ENCODE results near the gene PIK3R1.

PIK3R1 gene

GRCh38 chr5:68246802-68247201 lies 31.2 kb downstream of the PIK3R1 start:
- no peak for TF ChIP-seq TAF1 (IDR thresholded peaks at IDR 0.05; ENCODE audit: borderline replicate concordance, low read depth, low read length)
- TF ChIP-seq POLR2A (IDR thresholded peaks at IDR 0.05; ENCODE audit: low read depth, low read length): no peak
- no peak for TF ChIP-seq POLR2AphosphoS5 (IDR thresholded peaks at IDR 0.05; ENCODE audit: low read depth, low read length)
- no peak for DNase-seq (ENCODE audit: insufficient read length)
- no peak for FAIRE-seq

DNA sequence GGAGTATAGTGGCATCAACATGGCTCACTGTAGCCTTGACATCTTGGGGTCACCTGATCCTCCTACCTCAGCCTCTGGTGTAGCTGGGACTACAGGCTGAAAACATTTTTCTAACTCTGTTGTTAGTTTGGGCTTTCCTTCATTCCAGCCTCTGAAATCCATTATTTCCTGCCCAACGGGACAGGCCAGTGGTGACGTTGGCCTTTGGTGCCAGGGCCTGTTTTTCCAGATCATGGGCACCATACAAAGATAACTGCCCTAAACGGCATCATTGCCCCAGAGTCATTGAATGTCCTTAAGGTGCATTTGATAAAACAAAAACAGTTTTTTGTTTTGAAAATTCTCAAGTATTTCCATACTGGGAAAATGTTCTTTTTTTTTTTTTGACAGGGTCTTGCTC lies 32.1 kb downstream of the PIK3R1 start:
- TF ChIP-seq TAF1 (IDR thresholded peaks at IDR 0.05; ENCODE audit: borderline replicate concordance, low read depth, low read length) (no peak), POLR2AphosphoS5 (IDR thresholded peaks at IDR 0.05; ENCODE audit: low read depth, low read length) (no peak), POLR2A (IDR thresholded peaks at IDR 0.05; ENCODE audit: low read depth, low read length) (no peak)
- DNase-seq (ENCODE audit: insufficient read length) (no peak), FAIRE-seq (no peak)

- DNase-seq (ENCODE audit: insufficient read length) (no peak), FAIRE-seq (no peak)
- TF ChIP-seq TAF1 (IDR thresholded peaks at IDR 0.05; ENCODE audit: borderline replicate concordance, low read depth, low read length): no peak
- no peak for TF ChIP-seq POLR2AphosphoS5 (IDR thresholded peaks at IDR 0.05; ENCODE audit: low read depth, low read length)
- no peak for TF ChIP-seq POLR2A (IDR thresholded peaks at IDR 0.05; ENCODE audit: low read depth, low read length)
These were observed 33.3 kb downstream of the PIK3R1 start for GRCh38 chr5:68248896-68249295.

- no peak for TF ChIP-seq TAF1 (IDR thresholded peaks at IDR 0.05; ENCODE audit: borderline replicate concordance, low read depth, low read length)
- no peak for TF ChIP-seq POLR2A (IDR thresholded peaks at IDR 0.05; ENCODE audit: low read depth, low read length)
- TF ChIP-seq POLR2AphosphoS5 (IDR thresholded peaks at IDR 0.05; ENCODE audit: low read depth, low read length): no peak
- FAIRE-seq (no peak), DNase-seq (ENCODE audit: insufficient read length) (no peak)
These were observed 34.0 kb downstream of the PIK3R1 start for GRCh38 chr5:68249520-68249919.

GRCh38 chr5:68250661-68251298 lies 35.2 kb downstream of the PIK3R1 start:
- TF ChIP-seq TAF1 (IDR thresholded peaks at IDR 0.05; ENCODE audit: borderline replicate concordance, low read depth, low read length) (no peak), POLR2AphosphoS5 (IDR thresholded peaks at IDR 0.05; ENCODE audit: low read depth, low read length) (no peak), POLR2A (IDR thresholded peaks at IDR 0.05; ENCODE audit: low read depth, low read length) (no peak)
- no peak for DNase-seq (ENCODE audit: insufficient read length)
- no peak for FAIRE-seq

DNA sequence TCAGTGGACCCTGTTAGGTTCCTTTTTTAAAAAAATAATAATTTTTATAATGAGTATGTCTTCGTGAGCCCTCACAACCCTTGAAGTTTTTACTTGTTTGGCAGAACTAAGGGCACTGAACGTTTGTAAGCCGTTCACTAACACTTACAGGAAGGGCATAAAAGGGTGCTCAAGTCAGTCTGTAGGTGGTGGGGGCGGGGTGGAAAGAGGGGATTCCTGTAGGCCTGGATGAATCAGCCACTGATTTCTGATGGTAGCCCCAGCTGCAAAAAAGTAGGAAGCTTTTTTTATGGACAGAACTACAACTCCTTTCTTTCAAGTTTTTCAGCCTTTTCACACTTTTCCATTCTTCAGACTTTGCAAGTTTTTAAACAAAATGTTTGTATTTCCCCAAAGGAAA lies 35.8 kb downstream of the PIK3R1 start:
- no peak for FAIRE-seq

DNA sequence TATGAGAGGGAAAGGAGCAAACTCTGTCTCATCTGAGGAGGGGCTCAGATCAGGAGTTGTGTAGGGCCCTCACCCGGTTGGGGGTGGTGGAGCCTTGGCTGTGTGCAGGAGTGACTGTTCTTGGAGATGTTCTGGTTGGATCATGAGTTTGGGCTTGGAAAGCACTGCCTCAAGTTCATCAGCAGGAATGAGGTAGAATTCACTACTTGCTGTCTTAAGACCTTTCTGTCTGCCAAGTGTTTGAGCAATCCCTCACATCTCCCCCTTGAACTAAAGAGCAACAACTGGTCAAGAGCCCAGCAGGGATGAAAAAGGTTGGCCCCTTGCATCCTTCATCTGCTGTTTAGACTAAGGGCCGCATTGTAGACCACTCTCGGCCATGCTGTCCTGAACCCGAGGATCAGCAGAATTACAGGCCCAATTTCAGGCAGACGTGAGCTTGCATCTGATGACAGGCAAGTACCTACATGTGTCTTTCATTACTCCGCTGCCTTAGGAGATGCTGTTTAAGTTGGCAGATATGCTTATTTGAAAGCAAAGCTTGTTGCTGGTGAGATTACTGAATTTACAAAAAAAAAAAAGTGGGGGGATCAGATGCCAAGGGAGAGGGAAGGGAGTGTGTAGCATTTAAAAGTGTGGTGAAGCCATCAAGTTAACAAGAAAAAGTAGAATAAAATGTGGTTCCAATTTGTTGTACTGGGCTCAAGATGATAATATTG lies 36.4 kb downstream of the PIK3R1 start:
- no peak for DNase-seq (ENCODE audit: insufficient read length)
- TF ChIP-seq POLR2AphosphoS5 (IDR thresholded peaks at IDR 0.05; ENCODE audit: low read depth, low read length): no peak
- TF ChIP-seq TAF1 (IDR thresholded peaks at IDR 0.05; ENCODE audit: borderline replicate concordance, low read depth, low read length): no peak
- no peak for TF ChIP-seq POLR2A (IDR thresholded peaks at IDR 0.05; ENCODE audit: low read depth, low read length)
- FAIRE-seq: peak; percentile 17

More for the DNA sequence above, 35.8 kb downstream of the PIK3R1 start:
- TF ChIP-seq TAF1 (IDR thresholded peaks at IDR 0.05; ENCODE audit: borderline replicate concordance, low read depth, low read length) (no peak), POLR2A (IDR thresholded peaks at IDR 0.05; ENCODE audit: low read depth, low read length) (no peak), POLR2AphosphoS5 (IDR thresholded peaks at IDR 0.05; ENCODE audit: low read depth, low read length) (no peak)
- DNase-seq (ENCODE audit: insufficient read length): no peak

DNA sequence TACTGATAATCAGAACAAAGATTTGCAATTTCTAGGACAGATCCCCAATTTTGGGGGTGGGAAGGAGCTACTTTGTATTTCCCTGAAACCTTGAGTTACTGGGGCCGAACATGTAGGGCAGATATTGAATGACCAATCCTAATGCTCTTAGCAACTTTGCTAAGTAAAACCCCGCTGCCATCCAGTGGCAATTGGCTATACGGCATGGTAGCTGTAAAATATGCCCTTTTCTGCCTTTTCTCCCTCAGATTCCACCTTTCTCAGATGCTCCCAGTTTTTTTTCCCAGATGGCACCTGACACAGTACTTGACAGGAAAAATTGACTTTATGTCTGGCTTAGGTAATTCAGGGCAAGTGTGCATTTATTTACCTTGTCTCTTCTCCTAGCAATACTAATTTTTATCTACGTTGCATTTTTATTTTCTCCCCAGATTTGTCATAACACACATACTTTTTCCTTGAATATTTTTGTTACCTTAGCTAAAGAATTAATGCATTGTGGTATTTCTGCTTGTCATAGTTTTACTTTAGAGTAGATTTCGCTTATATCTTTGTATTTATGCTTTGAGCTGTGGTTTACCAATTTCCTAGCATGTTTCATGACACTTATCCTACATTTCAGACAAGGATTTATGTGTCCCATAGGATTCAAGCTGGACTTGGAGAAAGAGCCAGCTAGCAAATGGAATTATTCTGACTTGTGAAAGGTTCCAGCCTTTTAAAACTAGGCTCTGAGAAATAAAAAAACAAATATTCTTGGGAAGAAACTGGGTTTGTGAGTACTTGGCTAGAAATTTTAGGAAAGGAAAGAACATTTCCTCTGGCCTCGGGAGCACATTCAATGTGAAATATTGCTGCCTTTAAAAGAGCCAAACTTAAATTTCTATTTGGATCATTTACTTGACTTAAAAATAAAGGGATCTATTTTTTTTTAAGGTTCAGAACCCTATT lies 37.4 kb downstream of the PIK3R1 start:
- FAIRE-seq (peak; percentile 90), DNase-seq (ENCODE audit: insufficient read length) (peak; percentile 22)
- TF ChIP-seq POLR2A (IDR thresholded peaks at IDR 0.05; ENCODE audit: low read depth, low read length): no peak
- TF ChIP-seq TAF1 (IDR thresholded peaks at IDR 0.05; ENCODE audit: borderline replicate concordance, low read depth, low read length): no peak
- no peak for TF ChIP-seq POLR2AphosphoS5 (IDR thresholded peaks at IDR 0.05; ENCODE audit: low read depth, low read length)

DNA sequence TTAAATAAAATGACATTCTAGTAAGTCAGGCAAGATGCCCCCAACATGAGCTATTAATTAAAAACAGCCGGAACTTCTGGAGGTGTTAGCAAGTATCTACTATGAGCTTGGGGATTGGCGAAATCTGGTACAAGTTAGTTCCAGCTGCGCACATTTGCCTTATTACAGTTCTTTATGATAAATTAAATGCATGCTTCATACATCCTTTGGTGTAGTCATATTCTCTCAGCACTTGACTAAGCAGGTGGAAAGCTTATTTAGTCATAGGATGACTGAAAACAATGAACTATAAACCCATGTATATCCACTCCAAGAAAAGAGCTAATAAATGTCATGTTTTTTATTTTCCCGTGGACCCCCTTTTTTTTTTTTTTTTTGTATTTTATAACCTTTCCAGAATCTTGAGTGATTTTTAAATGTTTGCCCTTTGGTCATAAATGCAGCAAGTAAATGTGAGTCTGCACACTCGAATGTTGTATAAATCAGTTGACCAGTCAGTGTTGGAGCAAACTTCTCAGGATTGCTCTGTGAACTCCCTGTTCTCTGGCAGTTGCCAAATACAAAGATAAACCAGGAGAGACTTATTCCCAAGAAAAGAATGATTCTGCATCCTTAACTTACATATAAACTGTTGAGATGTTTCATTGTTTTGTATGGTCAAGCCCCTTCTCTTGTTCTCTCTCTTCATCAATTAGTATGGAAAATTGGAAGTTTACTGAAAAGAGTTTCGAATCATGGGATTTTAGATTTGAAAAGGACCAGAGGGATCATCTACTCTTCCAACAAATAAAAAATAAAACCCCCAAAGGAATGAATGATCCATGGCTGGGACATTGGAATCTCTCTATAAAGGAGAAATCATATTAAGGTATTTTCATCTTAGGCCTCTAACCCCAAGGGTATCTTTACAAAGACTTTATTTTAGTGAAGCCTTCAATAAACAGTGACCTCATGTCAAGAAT lies 38.3 kb downstream of the PIK3R1 start:
- no peak for TF ChIP-seq POLR2AphosphoS5 (IDR thresholded peaks at IDR 0.05; ENCODE audit: low read depth, low read length)
- FAIRE-seq (no peak), DNase-seq (ENCODE audit: insufficient read length) (no peak)

- no peak for FAIRE-seq
- no peak for DNase-seq (ENCODE audit: insufficient read length)
- no peak for TF ChIP-seq POLR2A (IDR thresholded peaks at IDR 0.05; ENCODE audit: low read depth, low read length)
- no peak for TF ChIP-seq POLR2AphosphoS5 (IDR thresholded peaks at IDR 0.05; ENCODE audit: low read depth, low read length)
- no peak for TF ChIP-seq TAF1 (IDR thresholded peaks at IDR 0.05; ENCODE audit: borderline replicate concordance, low read depth, low read length)
These were observed 39.3 kb downstream of the PIK3R1 start for GRCh38 chr5:68254810-68255209.

Measured in GM12892 (cell line).